Endothelial cell (in vitro differentiated cells): ENCODE data around the gene MLST8. TPM values are rescaled to one million over a fixed set of nuclear protein-coding genes. Genes with fewer than 3 reads are reported as not detected.

Experiments used
- DNase-seq: peaks from one replicate; pipeline ENCODE4 v3.0.0; 2021; ENCODE audit warnings: low spot score
- H3K27ac Mint-ChIP-seq: one replicate; pipeline ENCODE4 v1.8.0; 2021; ENCODE audit warnings: mixed read lengths, inconsistent platforms; ENCODE audit not compliant: unreplicated experiment
- H3K27me3 Mint-ChIP-seq: one replicate; pipeline ENCODE4 v1.8.0; 2021; ENCODE audit warnings: mild to moderate bottlenecking, moderate library complexity, mixed read lengths, inconsistent platforms; ENCODE audit not compliant: unreplicated experiment
- H3K36me3 Mint-ChIP-seq: one replicate; pipeline ENCODE4 v1.8.0; 2021; ENCODE audit warnings: mild to moderate bottlenecking, low read depth, mixed read lengths, inconsistent platforms; ENCODE audit not compliant: unreplicated experiment
- H3K4me1 Mint-ChIP-seq: one replicate; pipeline ENCODE4 v1.8.0; 2021; ENCODE audit warnings: mild to moderate bottlenecking, mixed read lengths, inconsistent platforms; ENCODE audit not compliant: unreplicated experiment
- H3K4me3 Mint-ChIP-seq: one replicate; pipeline ENCODE4 v1.8.0; 2021; ENCODE audit warnings: mild to moderate bottlenecking, mixed read lengths, inconsistent platforms; ENCODE audit not compliant: unreplicated experiment
- H3K9me3 Mint-ChIP-seq: one replicate; pipeline ENCODE4 v1.8.0; 2021; ENCODE audit warnings: mixed read lengths, inconsistent platforms; ENCODE audit not compliant: unreplicated experiment
- long read RNA-seq: library from polyadenylated mRNA; unstranded; transcript quantifications from one replicate; pipeline ENCODE4 v2.0.0, GENCODE V29; 2020; ENCODE audit not compliant: unreplicated experiment
- total RNA-seq: library from RNA; stranded (reverse); fragmentation: NEBNext Ultra II Directional; extraction: Animal tissue kit (Norgen Biotek cat#: 25700); gene quantifications from one replicate; pipeline ENCODE4 v1.2.1, GENCODE V29; 2021; ENCODE audit not compliant: unreplicated experiment
- TF ChIP-seq, protein P1 (sequence below): fragments of 200-600 bp; sonication (generic); IDR thresholded peaks from one replicate; pipeline ENCODE4 v1.5.0; 2021; ENCODE audit warnings: antibody characterized with exemption; ENCODE audit not compliant: unreplicated experiment

MLST8 gene, protein sequence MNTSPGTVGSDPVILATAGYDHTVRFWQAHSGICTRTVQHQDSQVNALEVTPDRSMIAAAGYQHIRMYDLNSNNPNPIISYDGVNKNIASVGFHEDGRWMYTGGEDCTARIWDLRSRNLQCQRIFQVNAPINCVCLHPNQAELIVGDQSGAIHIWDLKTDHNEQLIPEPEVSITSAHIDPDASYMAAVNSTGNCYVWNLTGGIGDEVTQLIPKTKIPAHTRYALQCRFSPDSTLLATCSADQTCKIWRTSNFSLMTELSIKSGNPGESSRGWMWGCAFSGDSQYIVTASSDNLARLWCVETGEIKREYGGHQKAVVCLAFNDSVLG
- 35.4 TPM for total RNA-seq
- long read RNA-seq, transcript MLST8-219 (9 exons, 1,588 nt) = minor isoform, 5 of 82 reads
- long read RNA-seq, transcript MLST8-203 (9 exons, 1,691 nt) = major isoform, 24 of 82 reads
- long read RNA-seq, transcript MLST8-232 (9 exons, 1,870 nt) = minor isoform, 14 of 82 reads
- long read RNA-seq, transcript MLST8-215 (9 exons, 1,861 nt) = minor isoform, 22 of 82 reads
- long read RNA-seq, partial matches to known transcripts = 5 of 82 reads
- long read RNA-seq, other reads (novel, unspliced or antisense) = 9 of 82 reads

- no peaks in the 10 kb centered on the region for H3K9me3 Mint-ChIP-seq
- peaks cover 14% of the 10 kb centered on the region for H3K27me3 Mint-ChIP-seq
- H3K4me1 Mint-ChIP-seq = peaks cover 10% of the 10 kb centered on the region
- DNase-seq = peak; percentile 82
- TF ChIP-seq, protein P1, sequence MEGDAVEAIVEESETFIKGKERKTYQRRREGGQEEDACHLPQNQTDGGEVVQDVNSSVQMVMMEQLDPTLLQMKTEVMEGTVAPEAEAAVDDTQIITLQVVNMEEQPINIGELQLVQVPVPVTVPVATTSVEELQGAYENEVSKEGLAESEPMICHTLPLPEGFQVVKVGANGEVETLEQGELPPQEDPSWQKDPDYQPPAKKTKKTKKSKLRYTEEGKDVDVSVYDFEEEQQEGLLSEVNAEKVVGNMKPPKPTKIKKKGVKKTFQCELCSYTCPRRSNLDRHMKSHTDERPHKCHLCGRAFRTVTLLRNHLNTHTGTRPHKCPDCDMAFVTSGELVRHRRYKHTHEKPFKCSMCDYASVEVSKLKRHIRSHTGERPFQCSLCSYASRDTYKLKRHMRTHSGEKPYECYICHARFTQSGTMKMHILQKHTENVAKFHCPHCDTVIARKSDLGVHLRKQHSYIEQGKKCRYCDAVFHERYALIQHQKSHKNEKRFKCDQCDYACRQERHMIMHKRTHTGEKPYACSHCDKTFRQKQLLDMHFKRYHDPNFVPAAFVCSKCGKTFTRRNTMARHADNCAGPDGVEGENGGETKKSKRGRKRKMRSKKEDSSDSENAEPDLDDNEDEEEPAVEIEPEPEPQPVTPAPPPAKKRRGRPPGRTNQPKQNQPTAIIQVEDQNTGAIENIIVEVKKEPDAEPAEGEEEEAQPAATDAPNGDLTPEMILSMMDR = no peak
- peak within 1 kb of the TSS; percentile 67 for H3K27ac Mint-ChIP-seq
- peaks cover 10% of the 10 kb centered on the region for H3K36me3 Mint-ChIP-seq
- peak within 1 kb of the TSS; percentile 85 for H3K4me3 Mint-ChIP-seq
Measured at GRCh38 chr16:2205104-2205966, at the start of gene MLST8. MLST8 (plus strand) TSS chr16:2205454; CDS start chr16:2206086, 632 bp downstream.

GRCh38 chr16:2155977-2156848 lies 49.0 kb upstream of the MLST8 start:
- Mint-ChIP-seq H3K4me1 (peaks cover 44% of the 10 kb centered on the region), H3K4me3 (peak overlapping the region; percentile 98), H3K36me3 (peaks cover 9% of the 10 kb centered on the region), H3K27me3 (peaks cover 28% of the 10 kb centered on the region), H3K9me3 (no peaks in the 10 kb centered on the region), H3K27ac (peak overlapping the region; percentile 92)
- TF ChIP-seq, protein P1 = no peak
- DNase-seq = no peak

DNA sequence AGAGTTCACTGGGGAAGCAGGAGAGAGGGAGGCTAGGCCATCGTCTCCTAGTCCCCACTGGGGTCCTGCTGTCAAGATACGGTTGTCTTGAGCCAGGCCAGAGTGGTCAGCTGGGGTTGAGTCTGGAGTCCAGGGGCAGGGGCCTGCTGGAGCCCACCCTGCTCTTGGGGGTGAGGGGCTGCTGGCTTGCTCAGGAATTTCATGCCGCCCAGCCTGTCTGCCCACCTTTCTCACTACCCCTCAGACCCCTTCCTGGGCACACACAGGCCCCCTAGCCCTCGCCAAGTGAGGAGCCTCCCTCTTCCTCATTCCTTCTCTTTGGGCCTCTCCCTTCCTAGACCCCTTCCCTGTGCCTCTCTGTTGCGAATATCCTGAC lies 48.4 kb upstream of the MLST8 start:
- peaks cover 9% of the 10 kb centered on the region for H3K36me3 Mint-ChIP-seq
- DNase-seq = no peak
- peak overlapping the region; percentile 92 for H3K27ac Mint-ChIP-seq
- TF ChIP-seq, protein P1 = no peak
- H3K9me3 Mint-ChIP-seq = no peaks in the 10 kb centered on the region
- peaks cover 24% of the 10 kb centered on the region for H3K27me3 Mint-ChIP-seq
- peak overlapping the region; percentile 98 for H3K4me3 Mint-ChIP-seq
- H3K4me1 Mint-ChIP-seq = peaks cover 41% of the 10 kb centered on the region

GRCh38 chr16:2157480-2158261 lies 47.6 kb upstream of the MLST8 start:
- TF ChIP-seq, protein P1 = no peak
- no peak for DNase-seq
- Mint-ChIP-seq H3K9me3 (no peaks in the 10 kb centered on the region), H3K4me3 (peak overlapping the region; percentile 98), H3K27ac (peak overlapping the region; percentile 76), H3K36me3 (peaks cover 9% of the 10 kb centered on the region), H3K27me3 (peaks cover 23% of the 10 kb centered on the region), H3K4me1 (peaks cover 41% of the 10 kb centered on the region)
